GM18520 (cell line): ENCODE results near the gene KRTAP12-2.
"Not testable (repeated sequence)": the region's sequence is repeated elsewhere in the genome, so short reads cannot be mapped to it uniquely, and the experiment has no call there.

Source experiments
- ATAC-seq: cut with Tn5 transposase; IDR thresholded peaks from one replicate; pipeline ENCODE4 v1.9.1; 2021; ENCODE audit not compliant: unreplicated experiment

The KRTAP12-2 gene

DNA sequence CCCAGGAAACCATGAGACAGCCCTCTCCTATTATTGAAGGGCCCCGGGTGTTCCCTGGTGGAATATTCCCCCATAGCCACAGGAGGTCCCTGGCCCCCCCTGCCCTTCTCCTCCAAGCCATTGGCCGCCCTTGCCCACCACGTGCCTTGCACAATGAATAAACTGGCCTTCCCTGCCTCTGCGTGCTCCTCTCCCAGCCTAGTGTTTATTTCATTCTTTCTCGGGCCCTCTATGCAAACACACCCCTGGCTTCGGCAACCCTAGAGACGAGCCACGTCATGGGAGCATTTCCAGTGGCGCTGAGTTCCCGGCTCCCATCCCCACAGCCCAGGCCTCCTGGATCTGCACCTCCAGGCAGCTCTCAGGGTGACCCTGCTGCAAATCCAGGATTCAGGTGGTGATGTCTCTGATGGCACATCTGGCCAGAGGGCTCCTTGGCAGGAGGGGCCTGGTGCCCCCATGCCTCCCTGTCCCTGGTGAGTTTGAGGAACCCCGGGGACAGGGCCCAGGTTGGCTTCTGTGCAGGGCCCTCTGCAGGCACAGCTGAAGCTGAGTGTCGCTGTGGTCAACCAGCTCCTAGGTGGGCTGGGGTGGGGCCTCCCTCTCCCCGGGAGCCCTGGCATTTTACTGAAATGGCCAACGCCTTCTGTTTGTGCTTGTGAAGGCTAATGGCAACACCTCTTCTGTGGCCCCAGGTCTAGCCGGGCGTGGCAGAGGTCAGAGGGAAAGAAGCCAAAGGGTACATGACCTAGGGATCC lies 36.4 kb upstream of the KRTAP12-2 start:
- ATAC-seq, result no peak

DNA sequence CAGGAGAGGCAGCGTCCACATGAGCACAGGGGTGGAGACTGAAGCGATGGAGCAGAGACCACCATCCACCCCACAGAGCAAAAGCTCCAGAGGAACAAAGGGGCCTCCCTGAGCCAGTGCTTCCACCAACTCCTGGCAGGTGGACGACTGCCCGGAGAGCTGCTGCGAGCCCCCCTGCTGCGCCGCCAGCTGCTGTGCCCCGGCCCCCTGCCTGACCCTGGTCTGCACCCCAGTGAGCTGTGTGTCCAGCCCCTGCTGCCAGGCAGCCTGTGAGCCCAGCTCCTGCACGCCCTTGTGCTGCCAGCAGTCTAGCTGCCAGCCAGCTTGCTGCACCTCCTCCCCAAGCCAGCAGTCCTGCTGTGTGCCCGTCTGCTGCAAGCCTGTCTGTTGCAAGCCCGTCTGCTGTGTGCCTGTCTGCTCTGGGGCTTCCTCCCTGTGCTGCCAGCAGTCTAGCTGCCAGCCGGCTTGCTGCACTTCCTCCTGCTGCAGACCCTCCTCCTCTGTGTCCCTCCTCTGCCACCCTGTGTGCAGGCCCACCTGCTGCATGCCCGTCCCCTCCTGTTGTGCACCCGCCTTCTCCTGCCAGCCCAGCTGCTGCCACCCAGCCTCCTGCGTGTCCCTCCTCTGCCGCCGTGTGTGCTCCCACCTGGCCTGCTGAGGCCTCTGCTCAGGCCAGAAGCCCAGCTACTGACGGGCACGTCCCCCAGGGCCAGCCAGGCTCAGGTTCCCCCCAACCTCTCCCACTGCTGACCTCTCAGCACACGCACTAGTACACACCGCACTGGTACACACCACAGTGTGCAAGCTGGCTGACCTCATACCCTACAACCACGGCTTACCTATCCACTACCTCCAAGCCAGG lies 35.6 kb upstream of the KRTAP12-2 start:
- no peak for ATAC-seq

DNA sequence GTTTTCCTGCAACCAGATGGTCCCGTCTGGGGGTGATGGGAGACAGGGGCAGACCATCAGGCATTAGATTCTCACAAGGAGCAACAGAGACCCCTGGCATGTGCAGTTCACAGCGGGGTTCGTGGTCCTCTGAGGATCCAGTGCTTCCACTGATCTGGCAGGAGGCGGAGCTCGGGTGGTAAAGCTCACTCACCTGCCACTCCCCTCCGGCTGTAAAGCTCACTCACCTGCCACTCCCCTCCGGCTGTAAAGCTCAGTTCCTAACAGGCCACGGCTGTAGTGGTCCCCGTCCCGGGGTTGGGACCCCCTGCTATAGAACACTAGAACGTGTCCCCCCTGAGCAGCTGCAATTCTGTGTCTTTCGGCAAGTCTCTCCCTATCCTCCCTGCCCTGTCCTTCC lies 34.8 kb upstream of the KRTAP12-2 start:
- no peak for ATAC-seq

DNA sequence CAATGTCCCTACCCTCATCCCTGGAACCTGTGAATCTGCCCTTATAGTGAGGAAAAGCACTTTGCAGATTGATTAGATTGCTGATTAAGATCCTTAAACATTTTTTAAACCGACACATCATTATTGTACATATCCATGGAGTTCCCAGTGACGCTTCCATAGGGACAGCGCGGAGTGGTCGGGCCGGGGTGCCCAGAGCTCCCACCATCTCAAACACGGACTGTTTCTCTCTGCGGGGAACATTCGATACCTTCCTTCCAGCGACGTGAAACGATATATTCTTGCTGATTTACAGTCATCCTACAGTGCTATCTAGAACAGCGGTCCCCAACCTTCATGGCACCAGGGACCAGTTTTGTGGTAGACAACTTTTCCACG lies 34.3 kb upstream of the KRTAP12-2 start:
- ATAC-seq, result no peak

DNA sequence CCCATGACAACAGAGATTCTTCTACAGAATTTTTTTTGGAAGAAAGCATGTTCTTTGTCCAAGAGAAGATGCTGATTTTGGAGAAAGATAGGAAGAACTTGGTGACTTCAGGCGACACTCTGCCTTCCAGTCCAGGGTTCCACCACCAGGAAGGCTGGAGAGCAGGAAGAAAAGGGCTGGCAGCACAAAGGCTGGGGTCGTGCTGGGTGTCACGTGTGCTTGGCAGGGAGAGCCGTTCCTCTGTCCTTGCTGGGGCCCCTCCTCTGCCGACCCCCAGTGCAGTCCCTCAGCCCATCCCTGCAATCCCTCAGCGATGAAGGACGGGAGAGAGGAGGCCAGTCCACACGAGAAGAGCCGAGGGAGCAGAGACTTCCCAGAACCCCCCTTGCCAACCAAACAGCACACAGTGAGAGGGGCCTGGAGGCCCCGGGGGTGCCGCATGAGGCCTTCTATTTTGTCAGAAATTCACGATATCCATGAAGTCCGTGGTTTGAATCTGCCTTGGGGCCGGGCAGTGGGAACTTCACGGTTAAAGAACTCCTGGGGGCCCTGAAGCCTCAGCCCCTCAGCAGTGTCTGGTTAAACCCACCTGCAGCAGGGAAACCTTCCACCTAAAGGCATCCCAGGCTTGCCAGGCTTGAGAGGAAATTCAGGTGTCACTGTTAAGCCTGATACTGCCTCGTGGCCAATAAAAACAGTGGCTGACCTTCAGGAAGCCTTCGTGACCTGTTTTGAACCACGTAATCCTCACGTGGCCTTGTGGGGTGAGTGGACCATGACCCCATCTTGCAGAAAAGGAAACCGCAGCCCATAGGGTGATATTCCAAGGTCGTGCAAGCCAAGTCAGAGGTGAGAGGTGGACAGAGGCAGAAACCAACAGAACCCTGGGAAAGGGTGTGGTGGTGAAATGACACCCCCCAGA lies 33.6 kb upstream of the KRTAP12-2 start:
- no peak for ATAC-seq

DNA sequence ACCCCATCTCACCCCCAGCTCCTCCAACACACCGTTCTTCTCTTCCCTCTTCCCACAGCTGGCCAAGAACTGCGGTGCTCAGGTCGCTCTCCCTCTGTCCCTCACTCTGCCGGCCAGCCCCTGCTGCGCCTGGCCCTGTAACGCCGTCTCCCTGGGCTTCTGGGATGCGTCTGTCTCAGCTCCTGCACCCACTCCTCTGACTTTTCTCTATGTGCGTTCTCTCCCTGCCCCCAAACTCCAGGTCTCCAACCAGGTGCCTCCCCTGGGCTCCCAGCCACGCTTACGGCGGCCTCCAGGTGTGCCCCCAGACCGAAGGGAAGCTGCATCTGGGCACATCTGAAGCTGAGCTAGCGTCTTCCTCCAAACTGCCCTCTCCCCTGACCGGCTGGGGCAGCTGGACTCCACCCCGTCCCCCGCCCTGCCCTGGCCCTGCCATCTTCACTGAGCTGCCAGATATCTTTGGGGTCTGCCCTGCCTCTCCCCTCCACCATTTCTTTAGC lies 32.8 kb upstream of the KRTAP12-2 start:
- no peak for ATAC-seq

DNA sequence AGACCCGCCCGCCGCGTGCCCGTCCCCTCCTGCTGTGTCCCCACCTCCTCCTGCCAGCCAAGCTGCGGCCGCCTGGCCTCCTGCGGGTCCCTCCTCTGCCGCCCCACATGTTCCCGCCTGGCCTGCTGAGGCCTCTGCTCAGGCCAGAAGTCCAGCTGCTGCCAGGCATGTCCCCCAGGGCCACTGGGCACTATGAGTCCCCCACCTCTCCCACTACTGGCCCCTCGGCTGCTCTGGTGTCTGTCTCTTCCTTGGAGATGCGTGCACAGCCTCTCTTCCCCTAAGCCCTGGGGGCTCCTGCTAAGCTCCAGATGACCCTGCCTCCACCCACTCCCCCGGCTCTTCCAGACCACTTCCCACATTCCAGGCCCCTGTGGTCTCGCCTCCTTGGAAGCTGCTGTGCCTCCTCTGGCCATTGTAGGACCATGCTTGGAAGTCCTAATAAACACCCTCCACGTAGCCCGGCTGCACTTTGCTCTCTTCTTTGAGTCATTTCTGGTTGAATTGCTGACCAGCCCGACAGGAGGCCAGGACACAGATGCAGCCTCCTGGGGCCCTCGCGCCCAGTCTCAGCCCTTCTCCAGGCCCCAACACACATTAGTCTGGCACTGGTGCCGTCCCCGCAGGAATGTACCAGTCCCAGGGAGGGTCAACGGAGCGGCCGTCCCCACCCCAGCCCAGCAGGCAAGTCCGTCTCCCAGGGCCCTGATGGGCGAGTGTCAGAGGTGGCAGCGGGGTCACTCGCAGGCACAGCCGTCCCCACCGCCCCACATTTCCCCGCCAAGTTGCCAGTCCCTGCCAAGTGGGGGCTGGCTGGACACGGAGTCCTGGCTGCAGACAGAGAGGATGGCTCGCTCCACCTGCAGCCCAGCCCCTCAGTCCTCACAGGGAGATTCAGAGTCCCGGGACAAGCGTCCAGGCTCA lies 31.3 kb upstream of the KRTAP12-2 start:
- no peak for ATAC-seq

DNA sequence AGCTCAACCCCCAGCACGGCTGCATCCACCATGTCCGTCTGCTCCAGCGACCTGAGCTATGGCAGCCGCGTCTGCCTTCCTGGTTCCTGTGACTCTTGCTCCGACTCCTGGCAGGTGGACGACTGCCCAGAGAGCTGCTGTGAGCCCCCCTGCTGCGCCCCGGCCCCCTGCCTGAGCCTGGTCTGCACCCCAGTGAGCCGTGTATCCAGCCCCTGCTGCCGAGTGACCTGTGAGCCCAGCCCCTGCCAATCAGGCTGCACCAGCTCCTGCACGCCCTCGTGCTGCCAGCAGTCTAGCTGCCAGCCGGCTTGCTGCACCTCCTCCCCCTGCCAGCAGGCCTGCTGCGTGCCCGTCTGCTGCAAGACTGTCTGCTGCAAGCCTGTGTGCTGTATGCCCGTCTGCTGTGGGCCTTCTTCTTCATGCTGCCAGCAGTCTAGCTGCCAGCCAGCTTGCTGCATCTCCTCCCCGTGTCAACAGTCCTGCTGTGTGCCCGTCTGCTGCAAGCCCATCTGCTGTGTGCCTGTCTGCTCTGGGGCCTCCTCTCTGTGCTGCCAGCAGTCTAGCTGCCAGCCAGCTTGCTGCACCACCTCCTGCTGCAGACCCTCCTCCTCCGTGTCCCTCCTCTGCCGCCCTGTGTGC lies 30.6 kb upstream of the KRTAP12-2 start, which contains the start of gene KRTAP10-12:
Gene KRTAP10-12, plus strand, starts transcription at position 1 of the 639 bp plus-strand sequence. Its CDS starts 30 bp downstream, at position 31.
- ATAC-seq, result not testable (repeated sequence)

DNA sequence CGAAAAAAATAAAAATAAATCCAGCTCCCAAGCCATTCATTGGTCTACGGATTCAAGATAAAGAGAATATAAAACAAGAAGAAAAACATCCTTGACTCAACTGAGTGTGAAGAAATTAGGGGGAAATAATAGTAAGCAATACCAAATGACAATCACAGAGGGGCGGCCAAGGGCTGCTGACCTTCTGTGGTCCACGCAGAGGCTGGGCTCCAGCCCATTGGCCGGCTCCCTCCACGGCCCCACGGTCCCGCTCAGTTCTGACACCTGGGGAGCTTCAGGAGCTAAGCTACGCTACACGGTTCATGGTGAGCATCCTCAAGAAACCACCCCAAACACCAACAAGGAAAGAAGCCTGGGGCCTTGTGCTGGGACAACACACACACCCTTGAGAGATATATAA lies 29.8 kb upstream of the KRTAP12-2 start:
- ATAC-seq, result no peak

DNA sequence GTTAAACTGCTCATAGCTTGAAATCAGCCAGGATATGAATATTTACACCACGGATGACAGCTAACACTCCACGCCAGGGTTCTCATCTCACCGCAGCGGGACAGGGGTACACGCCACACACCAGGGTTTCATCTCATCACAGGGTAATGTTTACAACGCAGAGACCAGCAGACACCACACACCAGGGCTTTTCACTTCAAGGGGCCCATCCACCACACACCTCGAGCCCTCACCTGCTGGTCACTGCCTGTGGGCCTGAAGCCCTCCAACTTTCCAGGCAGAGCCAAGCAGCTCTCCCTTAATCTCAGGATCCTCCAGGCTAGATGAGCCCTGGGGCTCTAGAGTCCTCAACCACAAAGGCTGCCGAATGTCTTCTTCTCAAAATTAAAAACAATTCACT lies 28.9 kb upstream of the KRTAP12-2 start:
- no peak for ATAC-seq

DNA sequence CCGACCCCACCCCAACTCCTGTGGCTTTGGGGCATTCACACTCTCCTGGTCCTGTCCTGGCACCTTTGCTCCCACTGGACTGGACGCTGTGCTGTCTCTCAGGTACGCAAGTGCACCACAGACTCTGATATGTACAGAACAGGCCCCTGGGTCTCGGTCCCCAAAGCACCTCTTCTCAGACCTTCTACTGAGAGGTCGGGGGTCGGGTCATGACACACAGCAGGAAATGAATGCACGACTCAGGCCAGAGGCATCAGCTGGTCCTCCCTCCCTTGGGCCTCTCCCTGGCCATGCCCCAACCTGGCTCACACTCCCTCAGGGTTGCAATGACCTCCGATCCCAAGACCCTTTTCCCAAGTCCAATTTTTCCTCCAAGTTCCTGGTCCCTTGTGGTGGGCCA lies 28.5 kb upstream of the KRTAP12-2 start:
- no peak for ATAC-seq

DNA sequence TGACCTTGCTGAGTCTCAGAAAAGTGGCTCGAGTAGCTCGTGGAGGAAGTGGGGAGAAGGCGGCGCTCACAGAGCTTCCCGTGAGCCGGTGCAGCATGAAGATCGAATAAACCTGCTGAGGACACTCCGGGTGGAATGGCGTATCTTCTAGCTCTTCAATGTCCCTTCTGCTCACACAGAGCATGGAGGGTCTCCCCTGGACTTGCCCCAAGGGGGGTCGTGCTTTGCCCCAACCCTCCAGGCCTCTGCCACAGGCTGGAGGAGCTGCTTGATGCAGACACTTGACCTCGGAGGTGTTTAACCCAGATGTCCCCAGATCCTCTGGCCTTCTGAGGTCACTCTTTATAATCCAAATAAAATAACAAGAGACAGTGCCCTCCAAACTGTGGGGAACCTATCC lies 28.0 kb upstream of the KRTAP12-2 start:
- no peak for ATAC-seq

DNA sequence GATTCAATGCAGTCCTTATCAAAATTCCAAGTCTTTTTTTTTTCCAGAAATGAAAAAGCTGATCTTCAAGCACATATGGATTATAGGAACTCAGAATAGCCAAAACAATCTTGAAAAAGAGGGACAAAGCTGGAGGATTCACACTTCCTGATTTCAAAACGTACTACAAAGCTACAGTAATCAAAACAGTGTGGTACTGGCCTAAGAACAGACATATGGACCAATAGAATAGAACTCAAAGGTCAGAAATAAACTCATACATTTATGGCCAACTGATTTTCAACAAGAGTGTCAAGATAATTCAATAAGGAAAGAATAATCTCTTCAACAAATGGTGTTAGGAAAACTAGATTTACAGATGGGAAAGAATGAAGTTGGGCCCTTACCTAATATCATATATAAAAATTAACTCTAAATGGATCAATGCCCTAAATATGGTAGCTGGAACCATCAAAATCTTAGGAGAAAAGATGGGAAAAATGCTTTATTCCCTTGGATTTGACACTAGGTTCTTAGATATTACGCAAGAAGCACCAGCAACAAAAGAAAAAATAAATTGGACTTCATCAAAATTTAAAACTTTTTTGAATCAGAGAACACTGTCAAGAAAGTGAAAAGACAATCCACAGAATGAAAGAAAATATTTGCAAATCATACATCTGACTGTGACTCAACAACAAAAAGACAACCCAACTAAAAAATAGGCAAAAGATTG lies 26.2 kb upstream of the KRTAP12-2 start:
- no peak for ATAC-seq

DNA sequence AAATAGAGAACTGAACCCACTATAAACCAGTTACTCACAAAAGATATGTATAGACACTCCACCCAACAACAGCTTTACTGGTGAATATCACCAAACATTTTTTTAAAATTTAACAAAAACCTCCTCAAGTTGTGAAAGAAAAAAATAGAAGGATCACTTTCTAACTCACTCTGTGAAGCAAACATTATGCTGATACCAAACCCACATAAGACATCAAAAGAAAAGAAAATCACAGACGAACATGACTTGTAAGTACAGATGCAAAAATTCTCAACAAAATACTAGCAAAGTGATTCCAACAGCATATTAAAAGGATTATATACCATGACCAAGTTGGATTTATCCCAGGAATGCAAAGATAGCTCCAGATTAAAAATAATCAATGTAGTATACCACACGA lies 25.0 kb upstream of the KRTAP12-2 start:
- no peak for ATAC-seq

DNA sequence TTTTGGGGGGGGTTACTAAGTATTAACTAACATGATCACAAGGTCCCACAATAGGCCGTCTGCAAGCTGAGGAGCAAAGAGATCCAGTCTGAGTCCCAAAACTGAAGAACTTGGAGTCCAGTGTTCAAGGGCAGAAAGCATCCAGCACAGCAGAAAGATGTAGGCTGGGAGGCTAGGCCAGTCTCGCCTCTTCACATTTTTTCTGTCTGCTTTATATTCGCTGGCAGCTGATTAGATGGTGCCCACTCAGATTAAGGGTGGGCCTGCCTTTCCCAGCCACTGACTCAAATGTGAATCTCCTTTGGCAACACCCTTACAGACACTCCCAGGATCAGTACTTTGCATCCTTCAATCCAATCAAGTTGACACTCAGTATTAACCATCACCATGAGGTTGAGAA lies 23.0 kb upstream of the KRTAP12-2 start:
- not testable (repeated sequence) for ATAC-seq

DNA sequence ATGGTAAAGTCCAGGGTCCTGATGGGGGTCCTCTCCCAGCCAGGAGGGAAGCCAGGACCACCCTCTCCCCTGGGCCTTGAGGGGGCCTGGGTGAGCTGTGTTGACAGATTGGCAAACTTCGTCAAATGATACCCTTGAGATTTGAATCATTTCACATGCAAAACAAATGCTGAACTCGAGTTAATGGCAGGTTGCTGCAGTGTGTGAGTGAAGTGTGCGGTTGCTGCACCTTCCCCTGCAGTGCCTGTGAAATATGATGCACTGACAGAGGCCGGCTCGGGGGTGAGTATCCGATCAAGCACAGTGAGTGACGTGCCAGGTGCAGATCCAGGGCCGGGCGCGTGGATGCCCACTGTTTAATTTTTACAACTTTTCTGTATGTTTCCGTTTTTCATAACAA lies 20.9 kb upstream of the KRTAP12-2 start:
- no peak for ATAC-seq

DNA sequence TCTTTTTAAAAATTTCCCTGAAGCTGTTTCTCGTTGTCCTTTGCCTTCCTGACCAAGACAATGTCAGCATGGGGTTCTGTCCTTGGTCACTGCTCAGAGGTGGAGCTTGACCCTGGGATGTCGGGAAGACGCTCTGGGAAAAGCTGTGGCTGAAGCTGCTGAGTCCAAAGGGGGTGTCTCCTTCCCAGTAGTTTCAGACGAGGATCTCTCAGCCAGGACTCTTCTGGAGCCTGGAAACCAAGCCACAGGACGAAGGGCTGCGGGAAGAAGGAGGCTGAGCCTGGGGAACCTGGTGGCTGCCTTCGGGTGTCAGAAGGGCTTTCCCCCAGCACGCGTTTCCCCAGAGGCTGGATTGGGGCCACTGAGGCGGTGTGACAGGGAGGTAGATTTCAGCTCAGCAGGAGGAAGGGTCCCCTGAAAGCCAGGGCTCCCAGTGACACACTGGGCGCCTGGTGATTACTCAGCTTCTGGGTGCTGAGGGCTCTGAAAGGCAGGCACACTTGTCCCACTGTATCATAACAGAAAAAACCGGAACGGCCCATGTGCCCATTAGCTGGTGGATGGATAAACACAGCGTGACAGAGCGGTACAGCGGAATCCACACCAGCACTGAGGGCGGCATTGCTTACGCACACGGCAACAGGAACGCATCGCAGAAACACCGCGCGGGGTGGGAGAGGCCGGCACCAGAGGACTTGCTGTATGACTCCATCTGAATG lies 20.3 kb upstream of the KRTAP12-2 start:
- ATAC-seq, result no peak
